ENCODE measurements around the gene ASCC2.

ASCC2 gene

GRCh38 chr22:29817724-29818123 lies 20.4 kb downstream of the ASCC2 start:
- DNase-seq (ENCODE audit: low read depth), result no peak

DNA sequence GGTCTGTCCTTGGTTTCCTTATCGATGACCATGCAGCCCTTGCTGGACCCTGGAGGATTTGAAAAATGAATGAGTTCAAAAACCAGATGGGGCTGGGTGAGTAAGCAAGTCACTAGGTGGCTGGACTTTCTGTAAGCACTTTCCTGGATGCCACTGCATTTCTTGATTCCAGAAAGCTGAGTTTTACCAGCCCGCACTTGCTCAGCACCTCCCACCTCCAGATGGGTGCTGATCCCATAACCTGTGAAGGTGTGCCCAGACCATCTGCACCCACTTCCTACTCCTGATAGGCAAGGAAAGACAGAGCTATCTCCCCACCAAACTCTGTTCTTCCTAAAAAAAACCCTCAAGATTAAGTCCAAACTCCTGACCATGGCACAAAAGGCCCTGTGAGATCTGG lies 21.1 kb downstream of the ASCC2 start:
- DNase-seq (ENCODE audit: low read depth), result no peak

GRCh38 chr22:29816539-29816938 lies 21.5 kb downstream of the ASCC2 start:
- DNase-seq (ENCODE audit: low read depth), result no peak

GRCh38 chr22:29816128-29816527 lies 21.9 kb downstream of the ASCC2 start:
- DNase-seq (ENCODE audit: low read depth), result no peak

DNA sequence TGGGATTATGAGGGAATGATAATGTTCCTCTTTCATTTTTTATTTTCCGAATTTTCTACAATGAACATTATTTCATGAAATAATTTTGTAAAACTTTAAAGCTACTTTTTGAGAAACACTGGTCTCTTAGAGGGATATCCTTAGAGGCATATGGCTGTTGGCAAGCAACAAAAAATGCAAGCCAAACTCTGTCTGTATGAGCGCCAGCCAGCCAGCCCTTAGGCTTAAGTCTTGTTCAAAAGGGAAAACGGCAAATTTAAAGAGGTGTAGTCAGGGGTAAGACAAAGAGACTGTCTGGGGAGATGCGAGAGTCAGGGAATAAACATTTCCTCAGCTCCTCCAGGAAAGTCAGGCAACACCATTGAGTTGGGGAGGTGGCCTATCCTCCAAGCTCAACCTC lies 22.5 kb downstream of the ASCC2 start:
- DNase-seq (ENCODE audit: low read depth), result no peak

DNA sequence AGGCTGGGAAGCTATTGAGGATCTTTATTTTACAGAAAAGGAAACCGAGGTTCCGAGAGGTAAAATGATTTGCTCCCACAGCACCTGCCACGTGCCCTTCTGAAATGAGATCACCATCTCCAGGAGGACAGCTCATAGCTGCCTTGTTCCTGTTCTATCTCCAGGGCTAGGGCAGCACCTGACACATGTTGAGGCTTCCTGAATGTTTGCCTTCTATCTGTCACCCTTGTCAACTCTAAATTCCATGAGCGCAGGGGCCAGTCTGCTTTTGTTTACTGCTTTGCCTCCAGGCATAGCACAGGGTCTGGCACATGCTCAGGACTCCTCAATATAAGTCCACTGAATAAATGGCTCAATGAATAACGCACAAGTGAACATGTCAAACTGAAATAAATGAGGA lies 24.1 kb downstream of the ASCC2 start:
- no peak for DNase-seq (ENCODE audit: low read depth)

DNA sequence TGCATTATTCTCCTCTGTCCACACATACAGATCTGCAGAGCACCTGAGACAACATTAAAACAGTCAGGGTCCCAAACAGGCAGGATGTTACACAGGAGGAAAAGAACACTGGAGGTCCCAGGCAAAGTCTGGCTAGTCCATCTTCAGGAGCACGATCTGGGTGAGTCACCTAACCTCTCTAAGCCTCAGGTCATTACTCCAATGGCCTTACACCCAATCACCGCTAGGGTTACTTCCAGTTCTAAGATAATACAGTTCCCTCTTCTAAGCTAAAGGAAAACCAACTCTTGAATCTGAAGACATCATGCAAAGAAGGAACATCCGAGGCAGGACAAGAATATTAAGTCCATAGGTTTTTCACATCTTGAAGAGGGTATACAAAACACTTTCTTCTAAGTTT lies 24.5 kb downstream of the ASCC2 start:
- no peak for DNase-seq (ENCODE audit: low read depth)

DNA sequence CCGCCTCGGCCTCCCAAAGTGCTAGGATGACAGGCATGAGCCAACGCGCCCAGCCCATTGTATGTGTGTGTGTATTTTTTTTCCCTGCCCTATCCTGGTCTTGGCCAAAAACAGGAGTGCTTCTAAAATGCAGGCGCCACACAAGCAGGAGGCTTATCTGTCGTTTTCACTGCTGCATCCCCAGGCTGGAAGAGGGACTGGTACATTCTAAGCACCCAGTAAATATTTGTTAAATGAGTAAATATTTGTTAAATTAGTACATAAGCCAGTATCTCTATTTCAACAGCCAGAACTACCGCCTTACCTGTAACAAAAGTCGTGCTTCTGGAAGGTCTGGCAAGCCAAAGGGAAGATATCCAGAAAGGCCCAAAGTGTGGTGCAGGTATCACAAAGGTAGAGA lies 24.9 kb downstream of the ASCC2 start:
- no peak for DNase-seq (ENCODE audit: low read depth)

- DNase-seq (ENCODE audit: low read depth), result no peak
Measured at GRCh38 chr22:29811377-29811776, 26.7 kb downstream of the ASCC2 start.

DNA sequence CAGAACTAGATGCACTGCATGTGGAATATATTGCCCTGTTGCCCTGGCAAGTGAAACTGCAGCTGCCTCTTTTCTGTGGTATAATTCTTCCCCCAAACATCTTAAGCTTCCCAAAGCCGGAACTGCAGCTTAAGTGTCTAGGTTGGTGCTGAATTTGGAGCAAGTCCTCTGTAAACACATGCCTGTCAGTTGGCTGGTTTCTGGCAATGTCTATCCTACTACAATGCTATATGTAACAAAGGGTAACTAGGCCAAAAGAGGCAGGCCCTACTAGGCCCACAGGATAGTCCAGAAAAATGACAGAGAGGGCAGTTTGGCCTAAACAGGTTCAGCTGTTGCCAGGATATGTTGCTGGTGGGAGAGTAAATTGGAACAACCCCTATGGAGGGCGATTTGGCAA lies 27.9 kb downstream of the ASCC2 start:
- no peak for DNase-seq (ENCODE audit: low read depth)

DNA sequence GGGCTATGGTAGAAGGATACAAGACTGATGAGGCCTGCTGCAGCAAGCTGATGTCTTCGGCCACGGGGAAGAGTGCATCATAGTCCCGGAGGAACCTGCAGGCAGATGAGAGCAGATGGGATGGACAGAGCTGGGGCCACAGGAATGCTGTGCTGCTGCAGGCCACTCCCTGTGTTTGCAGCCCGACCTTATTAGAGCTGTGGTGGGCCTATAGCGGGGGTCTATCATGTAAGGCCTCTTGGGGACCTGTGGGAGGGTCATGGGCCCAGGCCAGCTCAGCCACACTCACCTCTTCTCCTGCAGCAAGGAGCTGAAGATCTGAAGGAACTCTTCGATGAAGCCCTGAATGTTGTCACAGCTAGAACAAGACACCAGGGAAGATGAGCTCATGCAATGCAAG lies 31.9 kb downstream of the ASCC2 start:
- DNase-seq (ENCODE audit: low read depth), result no peak

- no peak for DNase-seq (ENCODE audit: low read depth)
Measured at GRCh38 chr22:29804985-29805384, 33.1 kb downstream of the ASCC2 start.

DNA sequence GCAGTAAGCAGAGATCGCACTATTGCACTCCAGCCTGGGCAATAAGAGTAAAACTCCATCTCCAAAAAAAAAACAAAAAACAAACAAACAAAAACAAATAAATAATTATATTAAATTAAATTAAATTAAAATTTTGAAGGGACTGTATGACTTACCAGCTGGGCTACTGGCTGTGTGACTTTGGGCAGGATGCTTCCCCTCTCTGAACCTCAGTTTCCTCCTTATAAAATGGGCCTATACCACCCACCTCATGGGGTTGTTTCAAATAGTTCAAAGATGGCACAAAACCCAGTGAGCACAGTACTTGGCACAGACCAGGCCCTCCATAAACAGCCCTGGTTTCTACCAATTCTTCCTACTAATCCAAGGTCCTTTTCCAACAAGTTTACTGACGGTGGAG lies 34.9 kb downstream of the ASCC2 start:
- no peak for DNase-seq (ENCODE audit: low read depth)

DNA sequence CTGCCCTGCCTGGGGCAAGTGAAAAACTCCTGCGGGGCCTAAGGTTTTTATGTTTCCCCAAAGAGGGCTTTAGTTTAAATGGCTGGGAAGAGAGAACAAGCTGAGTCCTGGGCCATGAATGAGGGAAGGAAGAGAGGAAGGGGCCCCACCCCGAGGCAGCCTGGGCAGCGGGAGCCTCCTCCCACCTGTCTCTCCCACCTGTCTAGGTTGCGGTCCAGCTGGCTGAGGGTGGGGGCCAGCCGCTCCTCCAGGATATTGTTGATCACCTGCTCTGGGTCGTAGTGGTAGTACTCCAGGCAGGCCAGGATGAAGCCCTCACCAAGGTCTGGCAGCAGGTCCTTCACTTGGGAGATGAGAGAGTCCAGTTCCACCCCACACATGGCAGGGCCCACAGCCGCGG lies 36.3 kb downstream of the ASCC2 start:
- DNase-seq (ENCODE audit: low read depth), result no peak

- DNase-seq (ENCODE audit: low read depth), result no peak
Measured at GRCh38 chr22:29801153-29801552, 36.9 kb downstream of the ASCC2 start.

GRCh38 chr22:29799217-29799680 lies 38.8 kb downstream of the ASCC2 start:
- DNase-seq (ENCODE audit: low read depth), result no peak

GRCh38 chr22:29798801-29799200 lies 39.3 kb downstream of the ASCC2 start:
- no peak for DNase-seq (ENCODE audit: low read depth)

GRCh38 chr22:29798318-29798717 lies 39.8 kb downstream of the ASCC2 start:
- no peak for DNase-seq (ENCODE audit: low read depth)

- no peak for DNase-seq (ENCODE audit: low read depth)
Measured at GRCh38 chr22:29797351-29797750, 40.7 kb downstream of the ASCC2 start.

- DNase-seq (ENCODE audit: low read depth), result no peak
Measured at GRCh38 chr22:29795663-29796062, 42.4 kb downstream of the ASCC2 start.

- DNase-seq (ENCODE audit: low read depth), result no peak
Measured at GRCh38 chr22:29793396-29793795, 44.7 kb downstream of the ASCC2 start.

- DNase-seq (ENCODE audit: low read depth), result no peak
Measured at GRCh38 chr22:29790061-29790460, 48.0 kb downstream of the ASCC2 start.

- DNase-seq (ENCODE audit: low read depth), result no peak
Measured at GRCh38 chr22:29788339-29789279, 49.5 kb downstream of the ASCC2 start.

- DNase-seq (ENCODE audit: low read depth), result no peak
Measured at GRCh38 chr22:29787371-29787980, 50.6 kb downstream of the ASCC2 start.

All from activated T-cell treated with anti-CD3 and anti-CD28 coated beads for 48 hours (primary cell).